ENCODE data around the gene PLA1A. TPM values are rescaled to one million over a fixed set of nuclear protein-coding genes. Genes with fewer than 3 reads are reported as not detected.

The PLA1A gene
- total RNA-seq, 5 donors from 2014 or later (not counting 1 experiment from before 2014, with no cell fraction given), result not detected

- Histone ChIP-seq H3K27me3 (replicated peaks in 1 of 2; ENCODE audit: control insufficient read depth in 2 of 2, extremely low read depth in 1 of 2, insufficient read depth in 2 of 2, low read length in 1 of 2) (no peaks in the 10 kb centered on the region), H3K27ac (ENCODE audit: low read length) (no peak overlapping the region), H3K9me3 (no peaks in the 10 kb centered on the region), H3K36me3 (ENCODE audit: control insufficient read depth in 2 of 2, extremely low read depth in 1 of 2, insufficient read depth in 1 of 2, low read length in 1 of 2) (peaks cover 0 to 1% of the 10 kb centered on the region in 2 donors), H3K4me3 (ENCODE audit: control insufficient read depth in 1 of 2, extremely low read depth in 1 of 2, low read length in 1 of 2) (no peak overlapping the region), H3K4me1 (ENCODE audit: control insufficient read depth in 1 of 2, extremely low read depth in 1 of 2, insufficient read depth in 2 of 2, low read length in 2 of 2) (peaks cover 0 to 4% of the 10 kb centered on the region in 2 experiments)
- H3K36me3 Mint-ChIP-seq, result peaks cover 16% of the 10 kb centered on the region
- no peak for DNase-seq
- no peak overlapping the region for H3K27ac Mint-ChIP-seq
- H3K27me3 Mint-ChIP-seq, result no peaks in the 10 kb centered on the region
- 100% methylated on average over 1 of the region's 1 CpG for WGBS (ENCODE audit: insufficient coverage)
- peaks cover 0 to 18% (median 5%) of the 10 kb centered on the region in 3 donors for H3K4me1 Mint-ChIP-seq
- H3K9me3 Mint-ChIP-seq, result no peaks in the 10 kb centered on the region
- no peak for ATAC-seq (replicated peaks in 1 of 4)
- ChIA-PET CTCF (no interaction called here), POLR2A (no interaction called here)
- H3K4me3 Mint-ChIP-seq, result no peak overlapping the region
Observed at GRCh38 chr3:119636249-119636648, 38.6 kb downstream of the PLA1A start.

- ChIA-PET CTCF (no interaction called here), POLR2A (no interaction called here)
- Histone ChIP-seq H3K27me3 (replicated peaks in 1 of 2; ENCODE audit: control insufficient read depth in 2 of 2, extremely low read depth in 1 of 2, insufficient read depth in 2 of 2, low read length in 1 of 2) (no peaks in the 10 kb centered on the region), H3K27ac (ENCODE audit: low read length) (no peak overlapping the region), H3K9me3 (no peaks in the 10 kb centered on the region), H3K36me3 (ENCODE audit: control insufficient read depth in 2 of 2, extremely low read depth in 1 of 2, insufficient read depth in 1 of 2, low read length in 1 of 2) (peaks cover 0 to 3% of the 10 kb centered on the region in 2 donors), H3K4me1 (ENCODE audit: control insufficient read depth in 1 of 2, extremely low read depth in 1 of 2, insufficient read depth in 2 of 2, low read length in 2 of 2) (peaks cover 0 to 4% of the 10 kb centered on the region in 2 experiments), H3K4me3 (ENCODE audit: control insufficient read depth in 1 of 2, extremely low read depth in 1 of 2, low read length in 1 of 2) (no peak overlapping the region)
- H3K27ac Mint-ChIP-seq, result no peak overlapping the region
- peaks cover 21% of the 10 kb centered on the region for H3K36me3 Mint-ChIP-seq
- no peaks in the 10 kb centered on the region for H3K27me3 Mint-ChIP-seq
- WGBS (ENCODE audit: insufficient coverage), result 97% methylated on average over 2 of the region's 4 CpGs
- H3K4me3 Mint-ChIP-seq, result no peak overlapping the region
- H3K4me1 Mint-ChIP-seq, result peaks cover 0 to 18% (median 5%) of the 10 kb centered on the region in 3 donors
- ATAC-seq (replicated peaks in 1 of 4), result no peak
- no peak for DNase-seq
- no peaks in the 10 kb centered on the region for H3K9me3 Mint-ChIP-seq
Observed at GRCh38 chr3:119636891-119637611, 39.4 kb downstream of the PLA1A start.

- no peak for DNase-seq
- Histone ChIP-seq H3K36me3 (ENCODE audit: control insufficient read depth in 2 of 2, extremely low read depth in 1 of 2, insufficient read depth in 1 of 2, low read length in 1 of 2) (peaks cover 0 to 3% of the 10 kb centered on the region in 2 donors), H3K9me3 (no peaks in the 10 kb centered on the region), H3K27me3 (replicated peaks in 1 of 2; ENCODE audit: control insufficient read depth in 2 of 2, extremely low read depth in 1 of 2, insufficient read depth in 2 of 2, low read length in 1 of 2) (no peaks in the 10 kb centered on the region), H3K4me1 (ENCODE audit: control insufficient read depth in 1 of 2, extremely low read depth in 1 of 2, insufficient read depth in 2 of 2, low read length in 2 of 2) (peaks cover 0 to 4% of the 10 kb centered on the region in 2 experiments), H3K4me3 (ENCODE audit: control insufficient read depth in 1 of 2, extremely low read depth in 1 of 2, low read length in 1 of 2) (no peak overlapping the region), H3K27ac (ENCODE audit: low read length) (no peak overlapping the region)
- H3K27ac Mint-ChIP-seq, result peak overlapping the region in 1 of 2 donors; percentile 21
- 83% methylated on average over 1 of the region's 3 CpGs for WGBS (ENCODE audit: insufficient coverage)
- CTCF ChIA-PET, result interaction anchor here in 1 of 2 donors (0.7 kb wide), 1 partner anchor 45 kb away, joined by 7 read pairs; no protein-coding TSS in a partner anchor
- H3K36me3 Mint-ChIP-seq, result peaks cover 27% of the 10 kb centered on the region
- H3K4me3 Mint-ChIP-seq, result no peak overlapping the region
- peaks cover 0 to 18% (median 5%) of the 10 kb centered on the region in 3 donors for H3K4me1 Mint-ChIP-seq
- ATAC-seq (replicated peaks in 1 of 4), result peak in 1 of 4 experiments; percentile 18
- POLR2A ChIA-PET, result no interaction called here
- no peaks in the 10 kb centered on the region for H3K9me3 Mint-ChIP-seq
- no peaks in the 10 kb centered on the region for H3K27me3 Mint-ChIP-seq
Observed at GRCh38 chr3:119637679-119638477, 40.2 kb downstream of the PLA1A start.

GRCh38 chr3:119639494-119640350 lies 42.0 kb downstream of the PLA1A start:
- Mint-ChIP-seq H3K27me3 (no peaks in the 10 kb centered on the region), H3K36me3 (peaks cover 38% of the 10 kb centered on the region), H3K27ac (no peak overlapping the region), H3K4me1 (peaks cover 0 to 18% (median 5%) of the 10 kb centered on the region in 3 donors), H3K9me3 (no peaks in the 10 kb centered on the region), H3K4me3 (no peak overlapping the region)
- POLR2A ChIA-PET, result no interaction called here
- Histone ChIP-seq H3K9me3 (no peaks in the 10 kb centered on the region), H3K36me3 (ENCODE audit: control insufficient read depth in 2 of 2, extremely low read depth in 1 of 2, insufficient read depth in 1 of 2, low read length in 1 of 2) (peaks cover 0 to 3% of the 10 kb centered on the region in 2 donors), H3K27ac (ENCODE audit: low read length) (no peak overlapping the region), H3K4me3 (ENCODE audit: control insufficient read depth in 1 of 2, extremely low read depth in 1 of 2, low read length in 1 of 2) (no peak overlapping the region), H3K4me1 (ENCODE audit: control insufficient read depth in 1 of 2, extremely low read depth in 1 of 2, insufficient read depth in 2 of 2, low read length in 2 of 2) (peaks cover 0 to 4% of the 10 kb centered on the region in 2 experiments), H3K27me3 (replicated peaks in 1 of 2; ENCODE audit: control insufficient read depth in 2 of 2, extremely low read depth in 1 of 2, insufficient read depth in 2 of 2, low read length in 1 of 2) (no peaks in the 10 kb centered on the region)
- no CpG with 5 or more reads among the region's 2 CpGs for WGBS (ENCODE audit: insufficient coverage)
- DNase-seq (no peak), ATAC-seq (replicated peaks in 1 of 4) (no peak)
- CTCF ChIA-PET, result no interaction called here

GRCh38 chr3:119641416-119641815 lies 43.7 kb downstream of the PLA1A start:
- Mint-ChIP-seq H3K36me3 (peaks cover 47% of the 10 kb centered on the region), H3K27me3 (no peaks in the 10 kb centered on the region), H3K27ac (no peak overlapping the region), H3K4me3 (no peak overlapping the region), H3K4me1 (peaks cover 0 to 18% (median 5%) of the 10 kb centered on the region in 3 donors), H3K9me3 (no peaks in the 10 kb centered on the region)
- ChIA-PET POLR2A (interaction anchor here in 1 of 2 donors (0.7 kb wide), 1 partner anchor 331 kb away, joined by 18 read pairs; no protein-coding TSS in a partner anchor), CTCF (no interaction called here)
- DNase-seq (no peak), ATAC-seq (replicated peaks in 1 of 4) (no peak)
- peaks cover 0 to 3% of the 10 kb centered on the region in 2 donors for H3K36me3 ChIP-seq (ENCODE audit: control insufficient read depth in 2 of 2, extremely low read depth in 1 of 2, insufficient read depth in 1 of 2, low read length in 1 of 2)
- no peaks in the 10 kb centered on the region for H3K27me3 ChIP-seq (replicated peaks in 1 of 2; ENCODE audit: control insufficient read depth in 2 of 2, extremely low read depth in 1 of 2, insufficient read depth in 2 of 2, low read length in 1 of 2)
- WGBS (ENCODE audit: insufficient coverage), result no CpG with 5 or more reads among the region's 2 CpGs
- no peak overlapping the region for H3K27ac ChIP-seq (ENCODE audit: low read length)
- H3K9me3 ChIP-seq, result no peaks in the 10 kb centered on the region
- peaks cover 0 to 4% of the 10 kb centered on the region in 2 experiments for H3K4me1 ChIP-seq (ENCODE audit: control insufficient read depth in 1 of 2, extremely low read depth in 1 of 2, insufficient read depth in 2 of 2, low read length in 2 of 2)
- no peak overlapping the region for H3K4me3 ChIP-seq (ENCODE audit: control insufficient read depth in 1 of 2, extremely low read depth in 1 of 2, low read length in 1 of 2)

Measured in T-cell (primary cell).